Thoracic aorta (tissue), 2 donors: Measurements from ENCODE around the gene ACSF2. TPM values are rescaled to one million over a fixed set of nuclear protein-coding genes. Genes with fewer than 3 reads are reported as not detected.
A peak's percentile ranks its signal among the peaks of the same experiment; 100 is the strongest.
"Not testable (repeated sequence)": the region's sequence is repeated elsewhere in the genome, so short reads cannot be mapped to it uniquely, and the experiment has no call there.

Experiments used
- ATAC-seq: fragments of 150-250 bp; one replicate; pipeline ENCODE4 v1.8.0; 2017; ENCODE audit warnings: low read depth; ENCODE audit not compliant: insufficient number of reproducible peaks, low FRiP score
- DNase-seq: peaks from one replicate; pipeline ENCODE4 v3.0.0-alpha.2; 2020; ENCODE audit warnings: low spot score
- H3K27ac ChIP-seq, 2 donors: fragments of 200-600 bp; sonication (generic); 1 replicate in 1 of 2; 2 replicates in 1 of 2; pipeline ENCODE4 v1.5.1; 2016; ENCODE audit warnings: mild to moderate bottlenecking in 2 of 2, moderate library complexity in 2 of 2
- H3K27me3 ChIP-seq: fragments of 200-600 bp; sonication (generic); replicated peaks from 2 replicates; pipeline ENCODE4 v1.6.0; 2016; ENCODE audit warnings: mild to moderate bottlenecking; ENCODE audit not compliant: insufficient read depth
- H3K36me3 ChIP-seq: fragments of 200-600 bp; sonication (generic); one replicate; pipeline ENCODE4 v1.5.1; 2016
- H3K4me1 ChIP-seq, 2 donors: fragments of 200-600 bp; sonication (generic); 1 replicate in 1 of 2; 2 replicates in 1 of 2; pipeline versions ENCODE4 v1.5.1 to v1.6.0; 2016; ENCODE audit warnings: low read depth in 2 of 2, mild to moderate bottlenecking in 1 of 2; ENCODE audit not compliant: control insufficient read depth in 1 of 2
- H3K4me3 ChIP-seq: fragments of 200-600 bp; sonication (generic); 2 replicates; pipeline ENCODE4 v1.5.1; 2016; ENCODE audit warnings: mild to moderate bottlenecking
- H3K9me3 ChIP-seq: fragments of 200-600 bp; sonication (generic); 2 replicates; pipeline ENCODE4 v1.5.1; 2016
- CTCF ChIP-seq: fragments of 200-600 bp; sonication (generic); IDR thresholded peaks from one replicate; pipeline ENCODE4 v1.5.1; 2019; ENCODE audit warnings: antibody characterized with exemption
- total RNA-seq, 2 donors: library from RNA; depleted of rRNA; stranded (reverse); fragments of >200 nt; gene quantifications; one replicate each; pipeline versions ENCODE4 v1.1.0 to v1.2.3, GENCODE V29; 2016

The ACSF2 gene
- total RNA-seq, 2 donors from 2014 or later = 11.1 to 41.6 TPM

GRCh38 chr17:50397919-50398285, 28.1 kb upstream of the ACSF2 start:
- no peak for TF ChIP-seq CTCF
- Histone ChIP-seq H3K4me3 (peak overlapping the region; percentile 91), H3K27ac (no peak overlapping the region), H3K4me1 (peaks cover 11 to 24% of the 10 kb centered on the region in 2 donors), H3K27me3 (no peaks in the 10 kb centered on the region), H3K9me3 (no peaks in the 10 kb centered on the region), H3K36me3 (peaks cover 19% of the 10 kb centered on the region)
- DNase-seq (no peak), ATAC-seq (no peak)

GRCh38 chr17:50398672-50399071, 27.3 kb upstream of the ACSF2 start:
- not testable (repeated sequence) for H3K27me3 ChIP-seq, H3K9me3 ChIP-seq, DNase-seq, ATAC-seq, H3K27ac ChIP-seq, H3K4me3 ChIP-seq
- H3K36me3 ChIP-seq = peaks cover 12% of the 10 kb centered on the region
- H3K4me1 ChIP-seq = peaks cover 11 to 24% of the 10 kb centered on the region in 2 donors

- H3K4me1 ChIP-seq = peaks cover 11 to 21% of the 10 kb centered on the region in 2 donors
- not testable (repeated sequence) for H3K36me3 ChIP-seq, H3K27ac ChIP-seq, ATAC-seq, H3K9me3 ChIP-seq, H3K27me3 ChIP-seq, DNase-seq, H3K4me3 ChIP-seq
Observed at GRCh38 chr17:50399591-50399990, 26.4 kb upstream of the ACSF2 start.

- H3K4me3 ChIP-seq, H3K27me3 ChIP-seq, H3K9me3 ChIP-seq, H3K36me3 ChIP-seq, DNase-seq, H3K27ac ChIP-seq, H3K4me1 ChIP-seq, ATAC-seq: not testable (repeated sequence)
Observed at GRCh38 chr17:50405351-50405750, 20.7 kb upstream of the ACSF2 start.

- Histone ChIP-seq H3K36me3 (no peaks in the 10 kb centered on the region), H3K4me3 (no peak overlapping the region), H3K9me3 (no peaks in the 10 kb centered on the region), H3K4me1 (no peaks in the 10 kb centered on the region), H3K27me3 (no peaks in the 10 kb centered on the region), H3K27ac (no peak overlapping the region)
- no peak for TF ChIP-seq CTCF
- ATAC-seq (no peak), DNase-seq (no peak)
Observed at GRCh38 chr17:50406578-50406977, 19.4 kb upstream of the ACSF2 start.

GRCh38 chr17:50407921-50408320, 18.1 kb upstream of the ACSF2 start:
- H3K4me3 ChIP-seq = no peak overlapping the region
- no peak for TF ChIP-seq CTCF
- H3K9me3 ChIP-seq = no peaks in the 10 kb centered on the region
- H3K27me3 ChIP-seq = no peaks in the 10 kb centered on the region
- ATAC-seq (no peak), DNase-seq (no peak)
- no peaks in the 10 kb centered on the region for H3K36me3 ChIP-seq
- H3K4me1 ChIP-seq = no peaks in the 10 kb centered on the region
- H3K27ac ChIP-seq = no peak overlapping the region

- Histone ChIP-seq H3K27me3 (no peaks in the 10 kb centered on the region), H3K36me3 (no peaks in the 10 kb centered on the region), H3K27ac (no peak overlapping the region), H3K9me3 (no peaks in the 10 kb centered on the region), H3K4me3 (no peak overlapping the region), H3K4me1 (no peaks in the 10 kb centered on the region)
- no peak for ATAC-seq
- no peak for TF ChIP-seq CTCF
- DNase-seq = no peak
Observed at GRCh38 chr17:50412188-50412732, 13.8 kb upstream of the ACSF2 start.
